OCI-LY1 (cell line): ENCODE results near the gene TREM2.

Experiments used
- H2AFZ ChIP-seq: fragments of 200-600 bp; sonication (generic), shearing (Covaris generic); 2 replicates; pipeline ENCODE4 v1.6.0; 2014; ENCODE audit warnings: antibody characterized with exemption, mild to moderate bottlenecking, low read length
- H3F3A ChIP-seq: fragments of 200-600 bp; sonication (generic), shearing (Covaris generic); 2 replicates; pipeline ENCODE4 v1.6.0; 2014; ENCODE audit warnings: mild to moderate bottlenecking, antibody characterized with exemption, low read length, moderate library complexity; ENCODE audit not compliant: insufficient read depth
- H3K27ac ChIP-seq: fragments of 200-600 bp; sonication (generic); 2 replicates; pipeline ENCODE4 v1.5.1; 2014; ENCODE audit warnings: low read length, mixed run types, mild to moderate bottlenecking, low read depth; ENCODE audit not compliant: poor library complexity, severe bottlenecking
- H3K27me3 ChIP-seq: fragments of 200-600 bp; sonication (generic); 2 replicates; pipeline ENCODE4 v1.6.0; 2014; ENCODE audit warnings: antibody characterized with exemption, mild to moderate bottlenecking, low read length, moderate library complexity; ENCODE audit not compliant: insufficient read depth
- H3K36me3 ChIP-seq: fragments of 200-600 bp; sonication (generic); 2 replicates; pipeline ENCODE4 v1.6.1; 2014; ENCODE audit warnings: mild to moderate bottlenecking, antibody characterized with exemption, low read length, moderate library complexity, mixed read lengths; ENCODE audit not compliant: insufficient read depth
- H3K4me1 ChIP-seq: fragments of 200-600 bp; sonication (generic); 2 replicates; pipeline ENCODE4 v1.5.1; 2014; ENCODE audit warnings: mild to moderate bottlenecking, low read length, moderate library complexity; ENCODE audit not compliant: insufficient read depth, severe bottlenecking
- H3K4me2 ChIP-seq: fragments of 200-600 bp; sonication (generic), shearing (Covaris generic); 2 replicates; pipeline ENCODE4 v1.6.1; 2014; ENCODE audit warnings: low read length
- H3K4me3 ChIP-seq: fragments of 200-600 bp; sonication (generic); 2 replicates; pipeline ENCODE4 v1.5.1; 2014; ENCODE audit warnings: low read length, low read depth, mild to moderate bottlenecking, mixed read lengths; ENCODE audit not compliant: poor library complexity, severe bottlenecking
- H3K79me2 ChIP-seq: fragments of 200-600 bp; shearing (Covaris generic); 2 replicates; pipeline ENCODE4 v1.6.1; 2016; ENCODE audit warnings: mixed run types, low read length, mixed read lengths; ENCODE audit not compliant: insufficient read depth
- H3K9ac ChIP-seq: fragments of 200-600 bp; sonication (generic), shearing (Covaris generic); 2 replicates; pipeline ENCODE4 v1.6.1; 2014; ENCODE audit warnings: mild to moderate bottlenecking, low read length, mixed read lengths
- H3K9me2 ChIP-seq: fragments of 200-600 bp; sonication (generic), shearing (Covaris generic); 2 replicates; pipeline ENCODE4 v1.6.1; 2014; ENCODE audit warnings: low read depth, mild to moderate bottlenecking, low read length, mixed read lengths
- H3K9me3 ChIP-seq: fragments of 200-600 bp; shearing (Covaris generic); 2 replicates; pipeline ENCODE4 v1.6.1; 2014; ENCODE audit warnings: low read length, mixed read lengths
- H4K20me1 ChIP-seq: fragments of 200-600 bp; sonication (generic), shearing (Covaris generic); 2 replicates; pipeline ENCODE4 v1.6.0; 2016; ENCODE audit warnings: mild to moderate bottlenecking, low read length; ENCODE audit not compliant: insufficient read depth
- CTCF ChIP-seq: fragments of 200-600 bp; sonication (generic), shearing (Covaris generic); IDR thresholded peaks from 2 replicates; pipeline ENCODE4 v1.5.1; 2017; ENCODE audit warnings: mild to moderate bottlenecking, antibody characterized with exemption, low read length, moderate library complexity, mixed read lengths
- EZH2 ChIP-seq: fragments of 200-600 bp; sonication (generic), shearing (Covaris generic); IDR thresholded peaks from 2 replicates; pipeline ENCODE4 v1.8.0; 2017; ENCODE audit warnings: borderline replicate concordance, mixed run types, mild to moderate bottlenecking, antibody characterized with exemption, low read length, moderate library complexity, mixed read lengths

TREM2 gene

GRCh38 chr6:41161851-41162552, 914 bp downstream of the TREM2 start:
- Histone ChIP-seq H3K9ac (no peak overlapping the region), H3K9me3 (no peaks in the 10 kb centered on the region), H3K9me2 (no peaks in the 10 kb centered on the region), H3F3A (no peaks in the 10 kb centered on the region), H4K20me1 (no peaks in the 10 kb centered on the region), H3K27ac (no peak overlapping the region), H2AFZ (no peak overlapping the region), H3K4me3 (no peak overlapping the region), H3K4me2 (no peak overlapping the region), H3K4me1 (no peaks in the 10 kb centered on the region), H3K79me2 (no peaks in the 10 kb centered on the region), H3K27me3 (0 out of 2 replicates have a peak, but pooled peaks cover 4% of the 10 kb centered on the region), H3K36me3 (no peaks in the 10 kb centered on the region)
- no peak for TF ChIP-seq CTCF
- TF ChIP-seq EZH2, result no peak

- H3K27ac ChIP-seq, result no peak overlapping the region
- no peaks in the 10 kb centered on the region for H3K79me2 ChIP-seq
- H3F3A ChIP-seq, result no peaks in the 10 kb centered on the region
- no peaks in the 10 kb centered on the region for H3K9me3 ChIP-seq
- no peak overlapping the region for H2AFZ ChIP-seq
- H3K4me2 ChIP-seq, result no peak overlapping the region
- no peak for TF ChIP-seq EZH2
- no peak for TF ChIP-seq CTCF
- no peaks in the 10 kb centered on the region for H3K4me1 ChIP-seq
- H3K9ac ChIP-seq, result no peak overlapping the region
- H3K36me3 ChIP-seq, result no peaks in the 10 kb centered on the region
- H3K9me2 ChIP-seq, result no peaks in the 10 kb centered on the region
- 0 out of 2 replicates have a peak, but pooled peaks cover 4% of the 10 kb centered on the region for H3K27me3 ChIP-seq
- H4K20me1 ChIP-seq, result no peaks in the 10 kb centered on the region
- no peak overlapping the region for H3K4me3 ChIP-seq
Observed at GRCh38 chr6:41161380-41161779, 1.5 kb downstream of the TREM2 start.

- Histone ChIP-seq H2AFZ (no peak overlapping the region), H3K36me3 (no peaks in the 10 kb centered on the region), H3K4me1 (no peaks in the 10 kb centered on the region), H3K27ac (no peak overlapping the region), H3K4me3 (no peak overlapping the region), H4K20me1 (no peaks in the 10 kb centered on the region), H3K9me2 (no peaks in the 10 kb centered on the region), H3K9me3 (no peaks in the 10 kb centered on the region), H3K4me2 (no peak overlapping the region), H3F3A (no peaks in the 10 kb centered on the region), H3K27me3 (0 out of 2 replicates have a peak, but pooled peaks cover 4% of the 10 kb centered on the region), H3K79me2 (no peaks in the 10 kb centered on the region), H3K9ac (no peak overlapping the region)
- TF ChIP-seq EZH2 (no peak), CTCF (no peak)
Observed at GRCh38 chr6:41160933-41161332, 2.0 kb downstream of the TREM2 start.
